Activated CD4-positive, alpha-beta T cell treated with anti-CD3 and anti-CD28 coated beads, Interleukin-2, amount 50 U/mL, for 24 hours (primary cell): ENCODE measurements around the gene ATCAY.

Experiments
- DNase-seq, 2 donors: peaks; one replicate each; pipeline ENCODE4 v3.0.0-alpha.2; 2020; ENCODE audit warnings: low read depth in 1 of 2, low spot score in 1 of 2

The ATCAY gene

GRCh38 chr19:3880471-3881271 is at the start of gene ATCAY:
ATCAY (plus strand) TSS chr19:3880685; CDS start chr19:3885768, 5,083 bp downstream.
- no peak for DNase-seq

- no peak for DNase-seq
These were observed 48.9 kb upstream of the ATCAY start for GRCh38 chr19:3831601-3832000.

- DNase-seq: no peak
These were observed 48.5 kb upstream of the ATCAY start for GRCh38 chr19:3832001-3832400.

- no peak for DNase-seq
These were observed 46.7 kb upstream of the ATCAY start for GRCh38 chr19:3833578-3834348.

- DNase-seq: no peak
These were observed 46.0 kb upstream of the ATCAY start for GRCh38 chr19:3834349-3835054.

- no peak for DNase-seq
These were observed 45.4 kb upstream of the ATCAY start for GRCh38 chr19:3835055-3835435.

- no peak for DNase-seq
These were observed 43.6 kb upstream of the ATCAY start for GRCh38 chr19:3836887-3837286.

GRCh38 chr19:3837332-3837731 is 43.2 kb upstream of the ATCAY start:
- DNase-seq: no peak

GRCh38 chr19:3837922-3838321 is 42.6 kb upstream of the ATCAY start:
- DNase-seq: no peak

GRCh38 chr19:3838661-3839060 is 41.8 kb upstream of the ATCAY start:
- no peak for DNase-seq

GRCh38 chr19:3839941-3840340 is 40.5 kb upstream of the ATCAY start:
- no peak for DNase-seq

- DNase-seq: no peak
These were observed 39.7 kb upstream of the ATCAY start for GRCh38 chr19:3840804-3841203.

- DNase-seq: no peak
These were observed 37.5 kb upstream of the ATCAY start for GRCh38 chr19:3842948-3843347.

GRCh38 chr19:3844596-3844995 is 35.9 kb upstream of the ATCAY start:
- DNase-seq: no peak

GRCh38 chr19:3849092-3849491 is 31.4 kb upstream of the ATCAY start:
- DNase-seq: peak in 1 of 2 donors; percentile 33

GRCh38 chr19:3849787-3850186 is 30.7 kb upstream of the ATCAY start:
- no peak for DNase-seq

- DNase-seq: no peak
These were observed 30.0 kb upstream of the ATCAY start for GRCh38 chr19:3850320-3850972.

GRCh38 chr19:3851254-3852176 is 29.0 kb upstream of the ATCAY start:
- DNase-seq: no peak

GRCh38 chr19:3852177-3852511 is 28.3 kb upstream of the ATCAY start:
- DNase-seq: no peak

- DNase-seq: no peak
These were observed 27.8 kb upstream of the ATCAY start for GRCh38 chr19:3852614-3853254.
